CD4-positive, alpha-beta T cell (primary cell): ENCODE results near the gene SOHLH1. TPM values are rescaled to one million over a fixed set of nuclear protein-coding genes. Genes with fewer than 3 reads are reported as not detected.

Source experiments
- ATAC-seq: fragments of 200-7000 bp; cut with Tn5 transposase; one replicate; pipeline ENCODE4 v1.10.0; 2022; ENCODE audit warnings: mild to moderate bottlenecking; ENCODE audit not compliant: poor library complexity
- CTCF ChIA-PET: fragments of 350-600 bp; sonication (Branson Sonifier 250); formaldehyde crosslinking; loops from one replicate; lab custom pipeline; 2021; ENCODE audit warnings: antibody characterized with exemption, inconsistent platforms; lab: Charles Lee
- POLR2A ChIA-PET: fragments of 350-600 bp; sonication (Branson Sonifier 250); formaldehyde crosslinking; loops from one replicate; lab custom pipeline; 2021; ENCODE audit warnings: antibody characterized with exemption, inconsistent platforms; lab: Charles Lee
- DNase-seq, 14 experiments: peaks; one replicate each; pipeline ENCODE4 v3.0.0-alpha.2; 2013 to 2020; ENCODE audit warnings: mixed read lengths in 2 of 14
- H3K27ac ChIP-seq, 2 donors: one replicate each; pipeline versions ENCODE4 v1.5.1 to v1.7.0; 2013; ENCODE audit warnings: low read length in 2 of 2, low read depth in 1 of 2, mild to moderate bottlenecking in 1 of 2
- H3K27me3 ChIP-seq, 2 experiments: 1 replicate in 1 of 2; 2 replicates in 1 of 2; pipeline versions ENCODE4 v1.6.1 to v1.7.0; 2013; ENCODE audit warnings: low read length in 2 of 2, control low read depth in 1 of 2, mild to moderate bottlenecking in 1 of 2, moderate library complexity in 1 of 2; ENCODE audit not compliant: insufficient read depth in 2 of 2, control insufficient read depth in 1 of 2
- H3K36me3 ChIP-seq: one replicate; pipeline ENCODE4 v1.6.1; 2013; ENCODE audit warnings: low read length, control low read depth; ENCODE audit not compliant: insufficient read depth
- H3K4me1 ChIP-seq: one replicate; pipeline ENCODE4 v1.6.1; 2013; ENCODE audit warnings: low read length, control low read depth; ENCODE audit not compliant: insufficient read depth
- H3K4me3 ChIP-seq: one replicate; pipeline ENCODE4 v1.5.1; 2013; ENCODE audit warnings: mild to moderate bottlenecking, low read length, moderate library complexity
- H3K9me3 ChIP-seq, 2 experiments: 1 replicate in 1 of 2; 2 replicates in 1 of 2; pipeline versions ENCODE4 v1.6.1 to v1.7.0; 2013; ENCODE audit warnings: low read length in 2 of 2, mild to moderate bottlenecking in 2 of 2, control low read depth in 1 of 2, moderate library complexity in 1 of 2; ENCODE audit not compliant: control insufficient read depth in 1 of 2, insufficient read depth in 1 of 2
- H3K27ac Mint-ChIP-seq: one replicate; pipeline ENCODE4 v1.8.0; 2020; ENCODE audit warnings: mixed read lengths
- H3K27me3 Mint-ChIP-seq: one replicate; pipeline ENCODE4 v1.8.0; 2021; ENCODE audit warnings: mixed read lengths
- H3K36me3 Mint-ChIP-seq: one replicate; pipeline ENCODE4 v1.8.0; 2021; ENCODE audit warnings: low read depth, mixed read lengths
- H3K4me1 Mint-ChIP-seq: one replicate; pipeline ENCODE4 v1.8.0; 2021; ENCODE audit warnings: low read depth, mixed read lengths
- H3K4me3 Mint-ChIP-seq: one replicate; pipeline ENCODE4 v1.8.0; 2020; ENCODE audit warnings: mild to moderate bottlenecking, mixed read lengths
- H3K9me3 Mint-ChIP-seq: one replicate; pipeline ENCODE4 v1.8.0; 2020; ENCODE audit warnings: mixed read lengths
- intact Hi-C, 2 experiments: fragments of 100-400 bp; cut with DNase I in 1 of 2; cut with micrococcal nuclease in 1 of 2; formaldehyde crosslinking; loops; one replicate each; pipeline versions ENCODE4 v1.15.1 to v1.9.0; 2023 to 2025; cut with DNase I, micrococcal nuclease
- total RNA-seq, 174 experiments: library from RNA in 2 of 174; stranded (reverse) in 2 of 174; gene quantifications; one replicate each; pipeline ENCODE4 v1.2.3 and lab custom pipeline; 2021 to 2026
- TF ChIP-seq, protein P1 (sequence below): fragments of 200-600 bp; IDR thresholded peaks from one replicate; pipeline ENCODE4 v1.8.0; 2022; ENCODE audit warnings: antibody characterized with exemption, mild to moderate bottlenecking

The SOHLH1 gene
- total RNA-seq, 2 experiments from 2014 or later: not detected

DNA sequence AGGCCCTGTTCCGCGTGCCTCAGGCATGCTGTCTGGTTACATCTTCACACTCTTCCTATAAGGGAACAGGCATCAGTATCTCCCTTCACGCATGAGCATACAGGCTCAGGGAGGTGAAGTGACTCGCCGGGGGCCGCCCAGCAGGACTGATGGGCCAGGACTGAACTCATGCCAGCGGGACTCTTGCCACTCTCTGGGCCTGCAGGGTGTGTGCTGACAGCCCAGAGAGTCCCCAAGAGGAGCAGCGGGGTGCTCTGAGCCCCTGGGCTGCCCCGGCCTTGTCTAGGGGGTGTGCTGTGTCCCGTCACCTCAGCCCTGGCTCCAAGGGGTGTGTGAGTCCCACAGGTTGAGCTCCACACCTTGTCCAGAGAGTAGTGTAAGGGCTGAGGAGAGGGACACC, 12.6 kb upstream of the SOHLH1 start:
- Histone ChIP-seq H3K27me3 (peaks cover 20 to 35% of the 10 kb centered on the region in 2 experiments), H3K9me3 (peaks cover 0 to 22% of the 10 kb centered on the region in 2 experiments), H3K36me3 (no peaks in the 10 kb centered on the region), H3K4me3 (no peak overlapping the region), H3K4me1 (no peaks in the 10 kb centered on the region), H3K27ac (no peak overlapping the region)
- ChIA-PET CTCF (no interaction called here), POLR2A (no interaction called here)
- Mint-ChIP-seq H3K36me3 (no peaks in the 10 kb centered on the region), H3K9me3 (no peaks in the 10 kb centered on the region), H3K27me3 (peaks cover 30% of the 10 kb centered on the region), H3K27ac (no peak overlapping the region), H3K4me1 (no peaks in the 10 kb centered on the region), H3K4me3 (no peak overlapping the region)
- ATAC-seq (no peak), DNase-seq (no peak)
- intact Hi-C loops: no loop called here
- TF ChIP-seq, protein P1, sequence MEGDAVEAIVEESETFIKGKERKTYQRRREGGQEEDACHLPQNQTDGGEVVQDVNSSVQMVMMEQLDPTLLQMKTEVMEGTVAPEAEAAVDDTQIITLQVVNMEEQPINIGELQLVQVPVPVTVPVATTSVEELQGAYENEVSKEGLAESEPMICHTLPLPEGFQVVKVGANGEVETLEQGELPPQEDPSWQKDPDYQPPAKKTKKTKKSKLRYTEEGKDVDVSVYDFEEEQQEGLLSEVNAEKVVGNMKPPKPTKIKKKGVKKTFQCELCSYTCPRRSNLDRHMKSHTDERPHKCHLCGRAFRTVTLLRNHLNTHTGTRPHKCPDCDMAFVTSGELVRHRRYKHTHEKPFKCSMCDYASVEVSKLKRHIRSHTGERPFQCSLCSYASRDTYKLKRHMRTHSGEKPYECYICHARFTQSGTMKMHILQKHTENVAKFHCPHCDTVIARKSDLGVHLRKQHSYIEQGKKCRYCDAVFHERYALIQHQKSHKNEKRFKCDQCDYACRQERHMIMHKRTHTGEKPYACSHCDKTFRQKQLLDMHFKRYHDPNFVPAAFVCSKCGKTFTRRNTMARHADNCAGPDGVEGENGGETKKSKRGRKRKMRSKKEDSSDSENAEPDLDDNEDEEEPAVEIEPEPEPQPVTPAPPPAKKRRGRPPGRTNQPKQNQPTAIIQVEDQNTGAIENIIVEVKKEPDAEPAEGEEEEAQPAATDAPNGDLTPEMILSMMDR: no peak

DNA sequence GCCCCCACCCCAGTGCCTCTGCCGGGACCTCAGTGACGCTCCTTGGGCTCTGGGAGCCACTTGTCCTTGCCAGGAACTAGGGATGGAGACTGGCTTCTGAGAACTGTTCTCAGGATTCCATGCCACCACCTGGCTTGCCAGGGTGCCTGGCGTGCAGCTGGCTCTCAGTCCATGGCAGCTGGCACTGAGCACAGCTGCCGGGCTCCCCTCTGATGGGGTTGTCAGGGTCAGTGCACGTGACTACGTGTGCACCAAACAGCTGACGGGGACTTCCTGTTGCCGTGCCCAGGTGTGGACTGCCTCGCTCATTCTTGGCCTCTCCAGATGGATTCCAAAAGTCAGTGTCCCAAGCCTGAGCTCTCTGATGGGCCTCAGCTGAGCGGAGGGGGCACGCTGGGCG, 12.1 kb upstream of the SOHLH1 start:
- Histone ChIP-seq H3K4me1 (no peaks in the 10 kb centered on the region), H3K4me3 (no peak overlapping the region), H3K36me3 (no peaks in the 10 kb centered on the region), H3K9me3 (peaks cover 0 to 22% of the 10 kb centered on the region in 2 experiments), H3K27ac (no peak overlapping the region), H3K27me3 (peaks cover 18 to 35% of the 10 kb centered on the region in 2 experiments)
- ATAC-seq (no peak), DNase-seq (no peak)
- POLR2A ChIA-PET: no interaction called here
- H3K9me3 Mint-ChIP-seq: no peaks in the 10 kb centered on the region
- peaks cover 25% of the 10 kb centered on the region for H3K27me3 Mint-ChIP-seq
- CTCF ChIA-PET: no interaction called here
- TF ChIP-seq, protein P1: no peak
- H3K27ac Mint-ChIP-seq: no peak overlapping the region
- intact Hi-C loops: no loop called here
- no peaks in the 10 kb centered on the region for H3K4me1 Mint-ChIP-seq
- H3K36me3 Mint-ChIP-seq: no peaks in the 10 kb centered on the region
- no peak overlapping the region for H3K4me3 Mint-ChIP-seq

DNA sequence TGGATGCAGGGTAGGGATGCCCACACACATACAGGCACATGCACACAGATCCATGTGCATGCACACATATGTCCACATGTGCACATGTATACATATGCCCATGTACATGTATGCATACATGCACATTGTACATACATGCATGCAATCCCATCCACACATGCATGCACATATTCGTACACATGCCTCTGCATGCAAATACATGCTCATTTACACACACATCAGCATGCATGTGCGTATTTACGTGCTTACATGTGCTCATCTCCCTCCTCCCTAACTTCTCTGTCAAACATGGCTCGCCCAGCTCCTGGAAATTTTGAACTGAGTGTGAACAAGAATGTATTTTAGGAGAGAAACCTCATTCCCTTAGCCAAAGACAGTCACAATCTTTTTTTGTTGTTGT, 8.9 kb upstream of the SOHLH1 start:
- Histone ChIP-seq H3K27me3 (peaks cover 15 to 25% of the 10 kb centered on the region in 2 experiments), H3K9me3 (peaks cover 0 to 20% of the 10 kb centered on the region in 2 experiments), H3K27ac (no peak overlapping the region), H3K36me3 (no peaks in the 10 kb centered on the region), H3K4me3 (no peak overlapping the region), H3K4me1 (no peaks in the 10 kb centered on the region)
- no peaks in the 10 kb centered on the region for H3K36me3 Mint-ChIP-seq
- no peaks in the 10 kb centered on the region for H3K4me1 Mint-ChIP-seq
- CTCF ChIA-PET: no interaction called here
- ATAC-seq (no peak), DNase-seq (no peak)
- H3K27ac Mint-ChIP-seq: no peak overlapping the region
- TF ChIP-seq, protein P1: no peak
- H3K4me3 Mint-ChIP-seq: no peak overlapping the region
- H3K9me3 Mint-ChIP-seq: no peaks in the 10 kb centered on the region
- H3K27me3 Mint-ChIP-seq: peaks cover 19% of the 10 kb centered on the region
- POLR2A ChIA-PET: no interaction called here
- intact Hi-C loops: no loop called here
